H9 (cell line): Measurements from ENCODE around the gene FAM3A. TPM values are rescaled to one million over a fixed set of nuclear protein-coding genes. Genes with fewer than 3 reads are reported as not detected.

Source experiments
- DNase-seq: peaks from one replicate; pipeline ENCODE4 v3.0.0-alpha.2; 2017
- H2AFZ ChIP-seq: one replicate; pipeline ENCODE4 v1.6.1; 2013; ENCODE audit warnings: mild to moderate bottlenecking, low read length, control low read depth, moderate library complexity
- H2AK5ac ChIP-seq: 2 replicates; pipeline ENCODE4 v1.6.1; 2013; ENCODE audit warnings: low read length, control low read depth, mixed read lengths; ENCODE audit not compliant: insufficient read length
- H2BK120ac ChIP-seq: one replicate; pipeline ENCODE4 v1.6.1; 2013; ENCODE audit warnings: low read depth, mild to moderate bottlenecking, low read length, control low read depth, inconsistent platforms; ENCODE audit not compliant: poor library complexity, severe bottlenecking
- H2BK12ac ChIP-seq: 2 replicates; pipeline ENCODE4 v1.6.1; 2013; ENCODE audit warnings: low read length, control low read depth, mixed read lengths, low read depth; ENCODE audit not compliant: insufficient read length
- H2BK15ac ChIP-seq: 2 replicates; pipeline ENCODE4 v1.6.1; 2013; ENCODE audit warnings: low read depth, low read length, control low read depth
- H2BK20ac ChIP-seq: one replicate; pipeline ENCODE4 v1.6.1; 2013; ENCODE audit warnings: low read depth, mild to moderate bottlenecking, low read length, control low read depth, inconsistent platforms; ENCODE audit not compliant: poor library complexity, severe bottlenecking
- H2BK5ac ChIP-seq: 2 replicates; pipeline ENCODE4 v1.6.1; 2013; ENCODE audit warnings: low read length, control low read depth, mixed read lengths; ENCODE audit not compliant: insufficient read length
- H3K14ac ChIP-seq: 2 replicates; pipeline ENCODE4 v1.6.1; 2013; ENCODE audit warnings: low read length, control low read depth; ENCODE audit not compliant: insufficient read depth
- H3K18ac ChIP-seq: 2 replicates; pipeline ENCODE4 v1.6.1; 2013; ENCODE audit warnings: low read depth, mild to moderate bottlenecking, mixed read lengths, low read length, control low read depth; ENCODE audit not compliant: insufficient read length
- H3K23ac ChIP-seq: 2 replicates; pipeline ENCODE4 v1.6.1; 2013; ENCODE audit warnings: low read length, control low read depth, mixed read lengths, low read depth; ENCODE audit not compliant: insufficient read length
- H3K23me2 ChIP-seq: 2 replicates; pipeline ENCODE4 v1.6.1; 2013; ENCODE audit warnings: low read depth, mild to moderate bottlenecking, mixed read lengths, low read length, control low read depth; ENCODE audit not compliant: insufficient read length, poor library complexity, severe bottlenecking
- H3K27ac ChIP-seq: 2 replicates; pipeline ENCODE4 v1.5.1; 2013; ENCODE audit warnings: low read length, control low read depth, mixed read lengths, low read depth; ENCODE audit not compliant: insufficient read length
- H3K27me3 ChIP-seq: 2 replicates; pipeline ENCODE4 v1.6.1; 2013; ENCODE audit warnings: low read length, control low read depth, inconsistent platforms; ENCODE audit not compliant: insufficient read depth
- H3K4ac ChIP-seq: 2 replicates; pipeline ENCODE4 v1.6.1; 2013; ENCODE audit warnings: low read depth, mild to moderate bottlenecking, control low read depth, inconsistent platforms, low read length, moderate library complexity
- H3K4me1 ChIP-seq: 2 replicates; pipeline ENCODE4 v1.6.1; 2013; ENCODE audit warnings: low read length, control low read depth, inconsistent platforms; ENCODE audit not compliant: insufficient read depth
- H3K4me2 ChIP-seq: 2 replicates; pipeline ENCODE4 v1.6.1; 2013; ENCODE audit warnings: low read length, control low read depth, mixed read lengths; ENCODE audit not compliant: insufficient read length, insufficient read depth
- H3K56ac ChIP-seq: 2 replicates; pipeline ENCODE4 v1.6.1; 2013; ENCODE audit warnings: low read depth, mild to moderate bottlenecking, mixed read lengths, low read length, control low read depth; ENCODE audit not compliant: insufficient read length
- H3K79me1 ChIP-seq: 2 replicates; pipeline ENCODE4 v1.6.1; 2013; ENCODE audit warnings: low read depth, mild to moderate bottlenecking, moderate library complexity, low read length, control low read depth, inconsistent platforms; ENCODE audit not compliant: insufficient read depth, poor library complexity, severe bottlenecking
- H3K79me2 ChIP-seq: 2 replicates; pipeline ENCODE4 v1.6.1; 2013; ENCODE audit warnings: low read length, control low read depth, inconsistent platforms; ENCODE audit not compliant: insufficient read depth
- H3K9ac ChIP-seq: 2 replicates; pipeline ENCODE4 v1.6.1; 2013; ENCODE audit warnings: low read length, control low read depth, mixed read lengths; ENCODE audit not compliant: insufficient read length; ENCODE audit errors: extremely low read depth
- H3K9me3 ChIP-seq: one replicate; pipeline ENCODE4 v1.6.1; 2013; ENCODE audit warnings: low read depth, low read length, inconsistent platforms; ENCODE audit not compliant: control insufficient read depth
- H3T11ph ChIP-seq: one replicate; pipeline ENCODE4 v1.6.1; 2013; ENCODE audit warnings: mild to moderate bottlenecking, low read length, control low read depth, inconsistent platforms
- H4K20me1 ChIP-seq: one replicate; pipeline ENCODE4 v1.6.1; 2013; ENCODE audit not compliant: control insufficient read depth, insufficient read length, insufficient read depth
- H4K5ac ChIP-seq: 2 replicates; pipeline ENCODE4 v1.6.1; 2013; ENCODE audit warnings: low read depth, mild to moderate bottlenecking, mixed read lengths, low read length, control low read depth; ENCODE audit not compliant: insufficient read length
- H4K8ac ChIP-seq: replicated peaks from 2 replicates; pipeline ENCODE4 v1.6.1; 2013; ENCODE audit warnings: low read length, control low read depth, mixed read lengths, low read depth; ENCODE audit not compliant: insufficient read length
- H4K91ac ChIP-seq: 2 replicates; pipeline ENCODE4 v1.6.1; 2013; ENCODE audit warnings: low read depth, mild to moderate bottlenecking, moderate library complexity, mixed read lengths, low read length, control low read depth; ENCODE audit not compliant: insufficient read length
- H3K27ac Mint-ChIP-seq, 3 experiments: 2 replicates in 2 of 3; 3 replicates in 1 of 3; pipeline ENCODE4 v1.8.0; 2020 to 2021; ENCODE audit warnings: mixed read lengths in 3 of 3, mild to moderate bottlenecking in 1 of 3, moderate library complexity in 1 of 3
- H3K27me3 Mint-ChIP-seq: 2 replicates; pipeline ENCODE4 v1.8.0; 2021; ENCODE audit warnings: low read depth, mild to moderate bottlenecking, moderate library complexity, mixed read lengths
- H3K36me3 Mint-ChIP-seq, 3 experiments: 2 replicates in 2 of 3; 3 replicates in 1 of 3; pipeline ENCODE4 v1.8.0; 2020 to 2021; ENCODE audit warnings: low read depth in 3 of 3, mixed read lengths in 3 of 3; ENCODE audit not compliant: insufficient read depth in 1 of 3
- H3K4me1 Mint-ChIP-seq, 2 experiments: 2 replicates each; pipeline ENCODE4 v1.8.0; 2020; ENCODE audit warnings: mixed read lengths in 2 of 2
- H3K4me3 Mint-ChIP-seq, 2 experiments: 2 replicates in 1 of 2; 3 replicates in 1 of 2; pipeline ENCODE4 v1.8.0; 2020 to 2021; ENCODE audit warnings: mild to moderate bottlenecking in 2 of 2, mixed read lengths in 2 of 2, moderate library complexity in 1 of 2
- H3K9me3 Mint-ChIP-seq, 2 experiments: 2 replicates in 1 of 2; 3 replicates in 1 of 2; pipeline ENCODE4 v1.8.0; 2020; ENCODE audit warnings: mild to moderate bottlenecking in 2 of 2, mixed read lengths in 2 of 2, moderate library complexity in 1 of 2
- WGBS: extraction: QIAGEN DNeasy Blood & Tissue Kit; methylation state at CpG from one replicate; pipeline ENCODE4 v1.1.7; 2013; ENCODE audit warnings: missing lambda C conversion rate, low lambda C conversion rate, mixed read lengths; ENCODE audit not compliant: insufficient read length; ENCODE audit errors: extremely low coverage; 5-methylcytosine and 5-hydroxymethylcytosine counted together
- total RNA-seq: library from RNA; stranded (reverse); gene quantifications from 2 replicates; pipeline ENCODE4 v1.2.1, GENCODE V29; 2021
- TF ChIP-seq, protein P1 (sequence below): fragments of 200-600 bp; sonication (generic); conservative IDR thresholded peaks from 3 replicates; pipeline ENCODE4 v1.8.0; 2021; ENCODE audit warnings: antibody characterized with exemption, mild to moderate bottlenecking

Gene FAM3A
- total RNA-seq, 1 experiment from 2014 or later: 22.8 TPM

DNA sequence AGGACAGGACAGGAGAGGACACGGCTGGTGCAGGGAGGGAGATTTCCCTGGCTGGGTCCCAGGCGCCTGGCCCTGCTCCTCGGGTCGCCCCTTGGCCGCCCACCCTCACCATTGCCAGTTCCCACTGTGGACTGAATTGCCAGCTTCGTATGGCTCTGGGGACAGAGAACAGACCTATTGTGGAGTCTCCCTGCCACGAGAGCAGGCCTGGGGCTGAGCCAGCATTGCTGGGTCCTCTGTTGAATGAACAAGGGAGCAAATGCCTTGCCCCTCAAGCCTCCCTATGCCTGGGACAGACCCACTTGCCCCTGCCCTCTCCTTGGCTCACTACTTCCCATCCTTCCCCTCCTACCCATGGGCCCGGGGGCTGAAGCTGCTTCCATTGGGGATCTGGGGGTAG lies 53.6 kb downstream of the FAM3A start:
- no peaks in the 10 kb centered on the region for H3K4me1 ChIP-seq
- no peak for DNase-seq
- H3K9me3 ChIP-seq: peaks cover 24% of the 10 kb centered on the region
- no peak overlapping the region for H4K91ac ChIP-seq
- no peak overlapping the region for H3T11ph ChIP-seq
- H3K23me2 ChIP-seq: peaks cover 8% of the 10 kb centered on the region
- no peak overlapping the region for H2BK15ac ChIP-seq
- H2AFZ ChIP-seq: no peak overlapping the region
- no peaks in the 10 kb centered on the region for H3K79me2 ChIP-seq
- H4K5ac ChIP-seq: no peak overlapping the region
- no peaks in the 10 kb centered on the region; the same call in 1 of the 2 replicates for H3K27me3 ChIP-seq
- no peak overlapping the region for H2BK5ac ChIP-seq
- no peak overlapping the region for H2AK5ac ChIP-seq
- H3K18ac ChIP-seq: no peak overlapping the region
- H3K23ac ChIP-seq: no peak overlapping the region
- Mint-ChIP-seq H3K27me3 (peaks cover 2% of the 10 kb centered on the region), H3K36me3 (peaks cover 18 to 38% (median 32%) of the 10 kb centered on the region in 3 experiments), H3K4me3 (no peak overlapping the region), H3K4me1 (peaks cover 0 to 5% of the 10 kb centered on the region in 2 experiments; a peak in 1 of 4 replicates), H3K27ac (no peak overlapping the region), H3K9me3 (peaks cover 48 to 79% of the 10 kb centered on the region in 2 experiments)
- H2BK120ac ChIP-seq: no peak overlapping the region
- no peak overlapping the region for H2BK20ac ChIP-seq
- TF ChIP-seq, protein P1, sequence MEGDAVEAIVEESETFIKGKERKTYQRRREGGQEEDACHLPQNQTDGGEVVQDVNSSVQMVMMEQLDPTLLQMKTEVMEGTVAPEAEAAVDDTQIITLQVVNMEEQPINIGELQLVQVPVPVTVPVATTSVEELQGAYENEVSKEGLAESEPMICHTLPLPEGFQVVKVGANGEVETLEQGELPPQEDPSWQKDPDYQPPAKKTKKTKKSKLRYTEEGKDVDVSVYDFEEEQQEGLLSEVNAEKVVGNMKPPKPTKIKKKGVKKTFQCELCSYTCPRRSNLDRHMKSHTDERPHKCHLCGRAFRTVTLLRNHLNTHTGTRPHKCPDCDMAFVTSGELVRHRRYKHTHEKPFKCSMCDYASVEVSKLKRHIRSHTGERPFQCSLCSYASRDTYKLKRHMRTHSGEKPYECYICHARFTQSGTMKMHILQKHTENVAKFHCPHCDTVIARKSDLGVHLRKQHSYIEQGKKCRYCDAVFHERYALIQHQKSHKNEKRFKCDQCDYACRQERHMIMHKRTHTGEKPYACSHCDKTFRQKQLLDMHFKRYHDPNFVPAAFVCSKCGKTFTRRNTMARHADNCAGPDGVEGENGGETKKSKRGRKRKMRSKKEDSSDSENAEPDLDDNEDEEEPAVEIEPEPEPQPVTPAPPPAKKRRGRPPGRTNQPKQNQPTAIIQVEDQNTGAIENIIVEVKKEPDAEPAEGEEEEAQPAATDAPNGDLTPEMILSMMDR: no peak
- H3K4ac ChIP-seq: no peak overlapping the region
- no peaks in the 10 kb centered on the region for H3K79me1 ChIP-seq
- H2BK12ac ChIP-seq: no peak overlapping the region
- H3K4me2 ChIP-seq: no peak overlapping the region
- H3K9ac ChIP-seq: no peak overlapping the region
- H3K27ac ChIP-seq: no peak overlapping the region
- H3K56ac ChIP-seq: no peak overlapping the region
- H3K14ac ChIP-seq: no peak overlapping the region
- WGBS: no CpG with 5 or more reads among the region's 8 CpGs
- no peak overlapping the region for H4K8ac ChIP-seq
- H4K20me1 ChIP-seq: no peaks in the 10 kb centered on the region
